A549 (cell line): ENCODE data around the gene DCHS2. TPM values are rescaled to one million over a fixed set of nuclear protein-coding genes. Genes with fewer than 3 reads are reported as not detected.

Source experiments
- ATAC-seq, 2 experiments: fragments of 200-7000 bp in 1 of 2; fragments of >200 bp in 1 of 2; cut with Nextera tagmentation in 1 of 2; cut with Tn5 transposase in 1 of 2; 3 replicates each; pipeline versions ENCODE4 v1.8.0 to v1.9.1; 2018 to 2020; ENCODE audit warnings: mild to moderate bottlenecking in 1 of 2, moderate library complexity in 1 of 2
- CTCF ChIA-PET: fragments of 300-600 bp; sonication (Branson Sonifier 250); formaldehyde crosslinking; extraction: SDS; loops from one replicate; lab custom pipeline; 2021; ENCODE audit warnings: antibody characterized with exemption, inconsistent platforms; lab: Yijun Ruan, JAX
- POLR2A ChIA-PET: fragments of 350-600 bp; formaldehyde crosslinking; extraction: SDS; loops from one replicate; lab custom pipeline; 2021; ENCODE audit warnings: antibody characterized with exemption, inconsistent platforms; lab: Yijun Ruan, JAX
- DNase-seq, 2 experiments: peaks; one replicate each; pipeline versions ENCODE4 v3.0.0 to v3.0.0-alpha.2; 2011 to 2016; ENCODE audit warnings: low read depth in 1 of 2, low spot score in 1 of 2
- FAIRE-seq: peaks from 2 replicates; lab custom pipeline; 2011; peaks lifted over from hg19 to GRCh38; lab: Jason Lieb, UNC
- H3K27ac ChIP-seq, 2 experiments: fragments of >200 bp; sonication (Bioruptor Twin); formaldehyde crosslinking; 3 replicates each; pipeline ENCODE4 v1.5.1; 2016 to 2017
- H3K4me1 ChIP-seq: fragments of >200 bp; sonication (Bioruptor Twin); formaldehyde crosslinking; 3 replicates; pipeline ENCODE4 v1.6.1; 2016
- H3K4me2 ChIP-seq: fragments of >200 bp; sonication (Bioruptor Twin); formaldehyde crosslinking; 3 replicates; pipeline ENCODE4 v1.6.1; 2016
- H3K4me3 ChIP-seq: fragments of >200 bp; sonication (Bioruptor Twin); formaldehyde crosslinking; 3 replicates; pipeline ENCODE4 v1.5.1; 2016
- H3K9me3 ChIP-seq: fragments of >200 bp; sonication (Bioruptor Twin); formaldehyde crosslinking; 3 replicates; pipeline ENCODE4 v1.6.1; 2016
- CBX8 ChIP-seq: fragments of 200-600 bp; sonication (generic); IDR thresholded peaks from 2 replicates; pipeline ENCODE4 v1.6.1; 2016
- CHD2 ChIP-seq: fragments of 150-350 bp; IDR thresholded peaks from 2 replicates; pipeline ENCODE4 v1.6.1; 2014; ENCODE audit warnings: low read length; ENCODE audit not compliant: partially characterized antibody
- CHD4 ChIP-seq: fragments of 200-600 bp; sonication (generic); IDR thresholded peaks from 2 replicates; pipeline ENCODE4 v1.6.1; 2016; ENCODE audit warnings: antibody characterized with exemption, mild to moderate bottlenecking, borderline replicate concordance
- EHF ChIP-seq: fragments of 250-450 bp; sonication (Bioruptor Pico); IDR thresholded peaks from 2 replicates; pipeline ENCODE4 v1.5.0; 2020; ENCODE audit warnings: mild to moderate bottlenecking
- ESRRA ChIP-seq: fragments of 150-350 bp; IDR thresholded peaks from 2 replicates; pipeline ENCODE4 v1.6.1; 2014; ENCODE audit warnings: mild to moderate bottlenecking, low read length, borderline replicate concordance
- FOXS1 ChIP-seq: fragments of 250-450 bp; sonication (Bioruptor Pico); IDR thresholded peaks from 2 replicates; pipeline ENCODE4 v1.5.0; 2020; ENCODE audit warnings: mild to moderate bottlenecking, moderate library complexity
- GATA3 ChIP-seq: IDR thresholded peaks from 2 replicates; pipeline ENCODE4 v1.6.1; 2012; ENCODE audit warnings: borderline replicate concordance
- HDAC2 ChIP-seq: fragments of 200-600 bp; sonication (generic); IDR thresholded peaks from 2 replicates; pipeline ENCODE4 v1.6.1; 2016
- HOXA7 ChIP-seq: fragments of 250-450 bp; sonication (Bioruptor Pico); IDR thresholded peaks from 2 replicates; pipeline ENCODE4 v1.5.0; 2020; ENCODE audit warnings: mild to moderate bottlenecking, moderate library complexity
- MAFK ChIP-seq: fragments of 450-650 bp; IDR thresholded peaks from 2 replicates; pipeline ENCODE4 v1.6.1; 2014; ENCODE audit not compliant: partially characterized antibody
- MAZ ChIP-seq: fragments of 150-350 bp; IDR thresholded peaks from 2 replicates; pipeline ENCODE4 v1.6.1; 2014; ENCODE audit warnings: antibody characterized with exemption, low read depth, low read length, borderline replicate concordance
- NFE2L2 ChIP-seq: fragments of 150-350 bp; conservative IDR thresholded peaks from 2 replicates; pipeline ENCODE4 v1.6.1; 2014; ENCODE audit warnings: low read length
- NPAS2 ChIP-seq: fragments of 250-450 bp; sonication (Bioruptor Pico); IDR thresholded peaks from 2 replicates; pipeline ENCODE4 v1.8.0; 2022; ENCODE audit warnings: mild to moderate bottlenecking, moderate library complexity, borderline replicate concordance
- POLR2AphosphoS2 ChIP-seq: conservative IDR thresholded peaks from 2 replicates; pipeline ENCODE4 v1.6.1; 2012; ENCODE audit warnings: low read length, improper control_type of control experiment, inconsistent platforms
- RAD21 ChIP-seq, 2 experiments: fragments of >200 bp in 1 of 2; sonication (Bioruptor Twin) in 1 of 2; formaldehyde crosslinking in 1 of 2; IDR thresholded peaks in 1 of 2; conservative IDR thresholded peaks in 1 of 2; 2 replicates in 1 of 2; 3 replicates in 1 of 2; pipeline ENCODE4 v1.6.1; 2012 to 2018; ENCODE audit warnings: inconsistent platforms in 1 of 2
- SREBF2 ChIP-seq: fragments of 450-650 bp; IDR thresholded peaks from 2 replicates; pipeline ENCODE4 v1.6.1; 2014; ENCODE audit warnings: mild to moderate bottlenecking, moderate library complexity
- TFCP2L1 ChIP-seq: fragments of 250-450 bp; sonication (Bioruptor Pico); IDR thresholded peaks from 2 replicates; pipeline ENCODE4 v1.5.0; 2021; ENCODE audit warnings: mild to moderate bottlenecking
- TP53 ChIP-seq: fragments of 250-450 bp; sonication (Bioruptor Pico); IDR thresholded peaks from 2 replicates; pipeline ENCODE4 v1.5.0; 2021; ENCODE audit warnings: mild to moderate bottlenecking, moderate library complexity
- ZC3H11A ChIP-seq: fragments of 450-650 bp; IDR thresholded peaks from 2 replicates; pipeline ENCODE4 v1.6.1; 2014; ENCODE audit warnings: antibody characterized with exemption, mild to moderate bottlenecking
- WGBS: methylation state at CpG from one replicate; pipeline ENCODE4 v1.1.6; 2017; ENCODE audit errors: missing lambda C conversion rate; 5-methylcytosine and 5-hydroxymethylcytosine counted together
- polyA plus RNA-seq, 4 experiments: library from polyadenylated mRNA; depleted of rRNA in 3 of 4; stranded (reverse); fragments of >200 nt; fragmentation: RNase III in 1 of 4; extraction: RNeasy Plus Mini Kit Qiagen cat#74134 plus additional on column Dnase treatment in 1 of 4; gene quantifications; 2 replicates in 3 of 4; 3 replicates in 1 of 4; pipeline ENCODE4 v1.2.3, GENCODE V29; 2011 to 2017
- TF ChIP-seq, protein P1 (sequence below): fragments of >200 bp; sonication (Bioruptor Twin); formaldehyde crosslinking; IDR thresholded peaks from 3 replicates; pipeline ENCODE4 v1.6.1; 2016
- TF ChIP-seq, protein P2 (sequence below): fragments of 250-450 bp; sonication (Bioruptor Pico); IDR thresholded peaks from 2 replicates; pipeline ENCODE4 v1.5.0; 2021; ENCODE audit warnings: mild to moderate bottlenecking, moderate library complexity, borderline replicate concordance
- TF ChIP-seq, protein P3 (sequence below): fragments of 150-350 bp; IDR thresholded peaks from 2 replicates; pipeline ENCODE4 v1.6.1; 2014; ENCODE audit warnings: low read depth, mild to moderate bottlenecking, low read length
- TF ChIP-seq, protein P4 (sequence below): fragments of 250-450 bp; sonication (Bioruptor Pico); IDR thresholded peaks from 2 replicates; pipeline ENCODE4 v1.5.0; 2020; ENCODE audit warnings: low read depth, mild to moderate bottlenecking, moderate library complexity
- TF ChIP-seq, protein P5 (sequence below): IDR thresholded peaks from 2 replicates; pipeline ENCODE4 v1.6.1; 2012; ENCODE audit warnings: low read depth, borderline replicate concordance

DCHS2 gene
- polyA plus RNA-seq, 2 of the 4 experiments (the other 2 are of a cell fraction) = 0.06 TPM; not detected in 1

DNA sequence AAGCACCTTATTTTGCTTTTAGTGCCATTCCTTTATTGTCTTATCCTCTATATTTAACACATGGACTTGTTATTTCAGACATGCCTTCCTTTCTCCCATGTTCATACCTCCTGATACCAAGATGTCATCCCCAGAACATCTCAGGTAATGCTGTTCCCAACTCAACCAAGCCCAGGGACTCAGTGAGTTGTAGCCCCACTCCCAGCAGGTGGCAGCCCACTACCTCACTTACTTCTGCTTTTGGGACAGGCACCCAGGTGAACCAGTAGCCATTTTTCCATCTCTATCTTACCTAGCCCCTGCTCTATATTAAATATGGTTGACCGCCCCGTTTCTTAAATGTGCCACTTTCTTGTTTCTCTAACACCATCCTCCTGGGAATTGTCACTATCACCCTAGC is 199.0 kb downstream of the DCHS2 start:
- no peak overlapping the region for H3K27ac ChIP-seq
- no peak overlapping the region for H3K4me2 ChIP-seq
- POLR2A ChIA-PET = no interaction called here
- no peak for TF ChIP-seq FOXS1
- no peak for TF ChIP-seq HDAC2
- TF ChIP-seq TP53 (CRISPR knock-in tag) = no peak
- TF ChIP-seq, protein P1, sequence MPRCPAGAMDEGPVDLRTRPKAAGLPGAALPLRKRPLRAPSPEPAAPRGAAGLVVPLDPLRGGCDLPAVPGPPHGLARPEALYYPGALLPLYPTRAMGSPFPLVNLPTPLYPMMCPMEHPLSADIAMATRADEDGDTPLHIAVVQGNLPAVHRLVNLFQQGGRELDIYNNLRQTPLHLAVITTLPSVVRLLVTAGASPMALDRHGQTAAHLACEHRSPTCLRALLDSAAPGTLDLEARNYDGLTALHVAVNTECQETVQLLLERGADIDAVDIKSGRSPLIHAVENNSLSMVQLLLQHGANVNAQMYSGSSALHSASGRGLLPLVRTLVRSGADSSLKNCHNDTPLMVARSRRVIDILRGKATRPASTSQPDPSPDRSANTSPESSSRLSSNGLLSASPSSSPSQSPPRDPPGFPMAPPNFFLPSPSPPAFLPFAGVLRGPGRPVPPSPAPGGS = no peak
- TF ChIP-seq MAFK = no peak
- no peak for TF ChIP-seq NPAS2
- TF ChIP-seq SREBF2 = no peak
- TF ChIP-seq, all 56 proteins: peak for 0
- Histone ChIP-seq H3K9me3 (no peaks in the 10 kb centered on the region), H3K4me1 (no peaks in the 10 kb centered on the region), H3K4me3 (no peak overlapping the region)
- FAIRE-seq = no peak
- CTCF ChIA-PET = no interaction called here
- 33% methylated on average over 2 of the region's 2 CpGs for whole genome bisulfite sequencing
- no peak for ATAC-seq
- DNase-seq = no peak

DNA sequence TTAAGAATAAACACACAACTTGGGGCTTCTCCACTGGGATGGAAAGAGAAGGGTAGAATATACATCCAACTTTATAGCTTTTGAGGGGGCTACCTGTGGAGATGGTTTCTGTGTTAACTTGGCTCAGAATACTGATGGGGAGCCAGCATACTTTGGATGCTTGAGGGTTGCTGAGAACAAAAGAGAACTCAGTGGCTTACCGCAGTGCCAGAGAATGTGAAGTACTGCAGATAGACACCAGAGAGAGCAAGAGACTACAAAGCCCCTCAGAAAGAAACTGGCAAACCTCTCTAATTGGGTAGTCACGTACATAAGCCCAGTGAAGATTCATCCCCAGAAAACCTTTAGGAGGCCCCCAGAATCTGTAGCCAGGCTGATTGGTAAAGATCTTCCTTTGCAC is 214.4 kb downstream of the DCHS2 start:
- H3K27ac ChIP-seq = no peak overlapping the region
- H3K4me3 ChIP-seq = no peak overlapping the region
- no peak overlapping the region for H3K4me2 ChIP-seq
- no peaks in the 10 kb centered on the region for H3K9me3 ChIP-seq
- ATAC-seq = no peak
- ChIA-PET CTCF (no interaction called here), POLR2A (no interaction called here)
- 24% methylated on average over 2 of the region's 2 CpGs for WGBS
- FAIRE-seq = no peak
- H3K4me1 ChIP-seq = no peaks in the 10 kb centered on the region
- no peak for TF ChIP-seq CBX8
- TF ChIP-seq, protein P2, sequence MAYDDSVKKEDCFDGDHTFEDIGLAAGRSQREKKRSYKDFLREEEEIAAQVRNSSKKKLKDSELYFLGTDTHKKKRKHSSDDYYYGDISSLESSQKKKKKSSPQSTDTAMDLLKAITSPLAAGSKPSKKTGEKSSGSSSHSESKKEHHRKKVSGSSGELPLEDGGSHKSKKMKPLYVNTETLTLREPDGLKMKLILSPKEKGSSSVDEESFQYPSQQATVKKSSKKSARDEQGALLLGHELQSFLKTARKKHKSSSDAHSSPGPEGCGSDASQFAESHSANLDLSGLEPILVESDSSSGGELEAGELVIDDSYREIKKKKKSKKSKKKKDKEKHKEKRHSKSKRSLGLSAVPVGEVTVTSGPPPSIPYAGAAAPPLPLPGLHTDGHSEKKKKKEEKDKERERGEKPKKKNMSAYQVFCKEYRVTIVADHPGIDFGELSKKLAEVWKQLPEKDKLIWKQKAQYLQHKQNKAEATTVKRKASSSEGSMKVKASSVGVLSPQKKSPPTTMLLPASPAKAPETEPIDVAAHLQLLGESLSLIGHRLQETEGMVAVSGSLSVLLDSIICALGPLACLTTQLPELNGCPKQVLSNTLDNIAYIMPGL = no peak
- no peak for TF ChIP-seq GATA3
- TF ChIP-seq RAD21 (conservative IDR thresholded peaks at IDR 0.05 in 1 of 2, IDR thresholded peaks at IDR 0.05 in 1 of 2) = no peak
- no peak for TF ChIP-seq NFE2L2
- TF ChIP-seq TFCP2L1 (CRISPR knock-in tag) = no peak
- TF ChIP-seq CHD4 = no peak
- no peak for TF ChIP-seq FOXS1
- TF ChIP-seq HOXA7 (CRISPR knock-in tag) = no peak
- TF ChIP-seq EHF = no peak
- TF ChIP-seq ESRRA = no peak
- no peak for TF ChIP-seq CHD2
- TF ChIP-seq, protein P3, sequence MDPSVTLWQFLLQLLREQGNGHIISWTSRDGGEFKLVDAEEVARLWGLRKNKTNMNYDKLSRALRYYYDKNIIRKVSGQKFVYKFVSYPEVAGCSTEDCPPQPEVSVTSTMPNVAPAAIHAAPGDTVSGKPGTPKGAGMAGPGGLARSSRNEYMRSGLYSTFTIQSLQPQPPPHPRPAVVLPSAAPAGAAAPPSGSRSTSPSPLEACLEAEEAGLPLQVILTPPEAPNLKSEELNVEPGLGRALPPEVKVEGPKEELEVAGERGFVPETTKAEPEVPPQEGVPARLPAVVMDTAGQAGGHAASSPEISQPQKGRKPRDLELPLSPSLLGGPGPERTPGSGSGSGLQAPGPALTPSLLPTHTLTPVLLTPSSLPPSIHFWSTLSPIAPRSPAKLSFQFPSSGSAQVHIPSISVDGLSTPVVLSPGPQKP = no peak
- no peak for TF ChIP-seq POLR2AphosphoS2
- TF ChIP-seq, protein P4, sequence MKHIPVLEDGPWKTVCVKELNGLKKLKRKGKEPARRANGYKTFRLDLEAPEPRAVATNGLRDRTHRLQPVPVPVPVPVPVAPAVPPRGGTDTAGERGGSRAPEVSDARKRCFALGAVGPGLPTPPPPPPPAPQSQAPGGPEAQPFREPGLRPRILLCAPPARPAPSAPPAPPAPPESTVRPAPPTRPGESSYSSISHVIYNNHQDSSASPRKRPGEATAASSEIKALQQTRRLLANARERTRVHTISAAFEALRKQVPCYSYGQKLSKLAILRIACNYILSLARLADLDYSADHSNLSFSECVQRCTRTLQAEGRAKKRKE = no peak
- no peak for TF ChIP-seq ZC3H11A
- TF ChIP-seq, protein P5, sequence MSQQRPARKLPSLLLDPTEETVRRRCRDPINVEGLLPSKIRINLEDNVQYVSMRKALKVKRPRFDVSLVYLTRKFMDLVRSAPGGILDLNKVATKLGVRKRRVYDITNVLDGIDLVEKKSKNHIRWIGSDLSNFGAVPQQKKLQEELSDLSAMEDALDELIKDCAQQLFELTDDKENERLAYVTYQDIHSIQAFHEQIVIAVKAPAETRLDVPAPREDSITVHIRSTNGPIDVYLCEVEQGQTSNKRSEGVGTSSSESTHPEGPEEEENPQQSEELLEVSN = no peak
- TF ChIP-seq MAZ = no peak
- DNase-seq = no peak
